ENCODE data around the gene GNAT3. TPM values are rescaled to one million over a fixed set of nuclear protein-coding genes. Genes with fewer than 3 reads are reported as not detected.

Gene GNAT3
- total RNA-seq = not detected
- long read RNA-seq = 0 reads

GRCh38 chr7:80511964-80512363, at the start of gene GNAT3:
GNAT3 (minus strand) TSS chr7:80512064; CDS start chr7:80511926, 138 bp downstream.
- intact Hi-C loops (cut with micrococcal nuclease) = no loop called here
- ATAC-seq = no peak
- DNase-seq = no peak

- intact Hi-C loops (cut with micrococcal nuclease) = no loop called here
- DNase-seq (no peak), ATAC-seq (no peak)
Measured at GRCh38 chr7:80558116-80558515, 46.3 kb upstream of the GNAT3 start.

- intact Hi-C loops (cut with micrococcal nuclease) = no loop called here
- DNase-seq = no peak
- ATAC-seq = no peak
Measured at GRCh38 chr7:80552031-80552694, 40.3 kb upstream of the GNAT3 start.

- ATAC-seq = no peak
- intact Hi-C loops (cut with micrococcal nuclease) = no loop called here
- DNase-seq = no peak
Measured at GRCh38 chr7:80550005-80550404, 38.1 kb upstream of the GNAT3 start.

- intact Hi-C loops (cut with micrococcal nuclease) = no loop called here
- DNase-seq (no peak), ATAC-seq (peak; percentile 80)
Measured at GRCh38 chr7:80548840-80549530, 37.1 kb upstream of the GNAT3 start.

- intact Hi-C loops (cut with micrococcal nuclease) = no loop called here
- ATAC-seq = no peak
- DNase-seq = no peak
Measured at GRCh38 chr7:80542398-80542797, 30.5 kb upstream of the GNAT3 start.

- intact Hi-C loops (cut with micrococcal nuclease) = no loop called here
- DNase-seq = no peak
- no peak for ATAC-seq
Measured at GRCh38 chr7:80540836-80541235, 29.0 kb upstream of the GNAT3 start.

GRCh38 chr7:80537091-80537490, 25.2 kb upstream of the GNAT3 start:
- ATAC-seq (no peak), DNase-seq (no peak)
- intact Hi-C loops (cut with micrococcal nuclease) = no loop called here

- DNase-seq (no peak), ATAC-seq (no peak)
- intact Hi-C loops (cut with micrococcal nuclease) = no loop called here
Measured at GRCh38 chr7:80536426-80536825, 24.6 kb upstream of the GNAT3 start.

GRCh38 chr7:80533287-80533686, 21.4 kb upstream of the GNAT3 start:
- no peak for DNase-seq
- no peak for ATAC-seq
- intact Hi-C loops (cut with micrococcal nuclease) = no loop called here

GRCh38 chr7:80532153-80532552, 20.3 kb upstream of the GNAT3 start:
- DNase-seq = no peak
- intact Hi-C loops (cut with micrococcal nuclease) = no loop called here
- ATAC-seq = no peak

GRCh38 chr7:80530136-80530535, 18.3 kb upstream of the GNAT3 start:
- intact Hi-C loops (cut with micrococcal nuclease) = no loop called here

GRCh38 chr7:80529362-80529761, 17.5 kb upstream of the GNAT3 start:
- intact Hi-C loops (cut with micrococcal nuclease) = no loop called here
- ATAC-seq = no peak
- DNase-seq = no peak

More at GRCh38 chr7:80530136-80530535, 18.3 kb upstream of the GNAT3 start:
- DNase-seq (no peak), ATAC-seq (peak; percentile 86)

GRCh38 chr7:80528689-80529088, 16.8 kb upstream of the GNAT3 start:
- ATAC-seq (no peak), DNase-seq (no peak)
- intact Hi-C loops (cut with micrococcal nuclease) = no loop called here

- DNase-seq (no peak), ATAC-seq (no peak)
- intact Hi-C loops (cut with micrococcal nuclease) = no loop called here
Measured at GRCh38 chr7:80526472-80526871, 14.6 kb upstream of the GNAT3 start.

GRCh38 chr7:80524693-80525092, 12.8 kb upstream of the GNAT3 start:
- intact Hi-C loops (cut with micrococcal nuclease) = no loop called here
- DNase-seq (no peak), ATAC-seq (no peak)

- no peak for ATAC-seq
- DNase-seq = no peak
- intact Hi-C loops (cut with micrococcal nuclease) = no loop called here
Measured at GRCh38 chr7:80521809-80522208, 9.9 kb upstream of the GNAT3 start.

GRCh38 chr7:80520199-80520598, 8.3 kb upstream of the GNAT3 start:
- ATAC-seq = no peak
- intact Hi-C loops (cut with micrococcal nuclease) = no loop called here
- no peak for DNase-seq

- intact Hi-C loops (cut with micrococcal nuclease) = no loop called here
- DNase-seq (no peak), ATAC-seq (peak; percentile 72)
Measured at GRCh38 chr7:80517282-80517747, 5.5 kb upstream of the GNAT3 start.

- intact Hi-C loops (cut with micrococcal nuclease) = no loop called here
- no peak for DNase-seq
- ATAC-seq = no peak
Measured at GRCh38 chr7:80515298-80515697, 3.4 kb upstream of the GNAT3 start.

- no peak for DNase-seq
- no peak for ATAC-seq
- intact Hi-C loops (cut with micrococcal nuclease) = no loop called here
Measured at GRCh38 chr7:80510021-80510420, 1.8 kb downstream of the GNAT3 start.
